ENCODE measurements around the gene CR1L. TPM values are rescaled to one million over a fixed set of nuclear protein-coding genes. Genes with fewer than 3 reads are reported as not detected.

Gene CR1L
- total RNA-seq, 1 experiment from 2014 or later = not detected

DNA sequence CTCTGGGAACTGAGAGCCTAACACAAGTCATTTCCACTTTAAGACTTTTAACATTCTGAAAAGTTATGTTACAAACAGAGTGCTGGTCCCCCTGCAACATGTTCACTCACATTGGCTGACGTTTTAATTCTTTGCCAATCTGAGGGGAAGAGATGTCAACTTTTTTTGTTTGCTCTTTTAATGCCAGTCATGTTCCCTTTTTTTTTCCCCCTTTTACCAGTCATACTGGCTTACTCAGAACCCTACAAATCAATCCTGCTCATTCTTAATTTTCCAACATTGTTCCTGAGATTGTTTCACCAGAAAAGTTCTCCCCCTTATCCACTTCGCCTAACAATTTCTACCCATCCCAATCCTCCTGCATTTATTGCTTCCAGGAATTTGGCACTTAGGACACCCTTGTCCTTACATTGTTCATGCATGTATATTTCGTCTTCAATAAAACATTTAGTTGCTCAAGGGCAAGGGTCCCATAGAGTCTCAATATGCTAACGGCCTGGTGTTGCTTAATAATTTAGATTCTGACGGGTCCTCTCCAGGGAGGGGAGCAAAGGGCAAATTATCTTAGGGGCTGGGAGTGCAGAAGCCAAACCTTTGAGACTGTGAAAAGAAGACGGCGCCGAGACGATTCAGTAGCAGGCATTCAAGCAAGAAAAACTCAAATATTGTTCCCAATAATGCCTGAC lies 624 bp upstream of the CR1L start:
- H3K4me3 ChIP-seq (ENCODE audit: low read length) = peak overlapping the region; percentile 59; the same call in 1 of the 2 replicates

DNA sequence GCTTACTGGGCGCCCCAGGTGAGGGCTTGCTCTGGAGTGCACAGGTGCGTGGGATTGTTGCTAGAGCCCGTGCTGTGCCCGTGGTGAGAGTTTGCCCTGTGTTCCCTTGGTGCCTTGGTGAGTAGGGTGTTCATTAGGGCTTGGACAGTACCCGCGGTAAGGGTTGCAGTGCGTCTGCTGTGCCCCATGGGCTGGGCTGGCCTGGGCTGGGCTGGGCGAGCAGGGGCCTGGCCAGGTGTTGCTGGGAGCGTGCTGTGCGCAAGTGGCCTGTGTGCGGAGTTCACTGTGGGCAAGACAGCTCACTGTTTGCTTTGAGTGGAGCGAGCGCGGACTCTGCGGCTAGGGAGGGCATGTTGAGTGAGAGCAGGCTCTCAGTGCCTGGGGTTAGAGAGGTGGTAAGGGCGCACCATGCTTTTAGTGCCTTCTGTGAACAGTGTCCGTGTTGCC lies 725 bp downstream of the CR1L start:
- DNase-seq = no peak
- H3K9me3 ChIP-seq (ENCODE audit: low read length) = no peaks in the 10 kb centered on the region
- H3K9me2 ChIP-seq (replicated peaks; ENCODE audit: low read length) = no peaks in the 10 kb centered on the region
- BruUV-seq (replicated peaks) = no TSS peak
- no peaks in the 10 kb centered on the region for H3K36me3 ChIP-seq (ENCODE audit: low read depth, low read length)
- intact Hi-C loops (cut with micrococcal nuclease) = no loop called here
- H3K27ac ChIP-seq (ENCODE audit: low read length) = no peak overlapping the region
- no peaks in the 10 kb centered on the region for H3F3A ChIP-seq (ENCODE audit: low read length, unreplicated experiment)
- no peaks in the 10 kb centered on the region for H3K79me2 ChIP-seq (ENCODE audit: low read length)
- POLR2A ChIA-PET (ENCODE audit: unreplicated experiment) = no interaction called here
- H4K20me1 ChIP-seq (ENCODE audit: low read length) = no peaks in the 10 kb centered on the region
- H3K4me1 ChIP-seq (ENCODE audit: insufficient read depth, low read length) = no peaks in the 10 kb centered on the region
- TF ChIP-seq EZH2 (IDR thresholded peaks at IDR 0.05; ENCODE audit: low read length, unreplicated experiment) = no peak
- TF ChIP-seq, protein P1, sequence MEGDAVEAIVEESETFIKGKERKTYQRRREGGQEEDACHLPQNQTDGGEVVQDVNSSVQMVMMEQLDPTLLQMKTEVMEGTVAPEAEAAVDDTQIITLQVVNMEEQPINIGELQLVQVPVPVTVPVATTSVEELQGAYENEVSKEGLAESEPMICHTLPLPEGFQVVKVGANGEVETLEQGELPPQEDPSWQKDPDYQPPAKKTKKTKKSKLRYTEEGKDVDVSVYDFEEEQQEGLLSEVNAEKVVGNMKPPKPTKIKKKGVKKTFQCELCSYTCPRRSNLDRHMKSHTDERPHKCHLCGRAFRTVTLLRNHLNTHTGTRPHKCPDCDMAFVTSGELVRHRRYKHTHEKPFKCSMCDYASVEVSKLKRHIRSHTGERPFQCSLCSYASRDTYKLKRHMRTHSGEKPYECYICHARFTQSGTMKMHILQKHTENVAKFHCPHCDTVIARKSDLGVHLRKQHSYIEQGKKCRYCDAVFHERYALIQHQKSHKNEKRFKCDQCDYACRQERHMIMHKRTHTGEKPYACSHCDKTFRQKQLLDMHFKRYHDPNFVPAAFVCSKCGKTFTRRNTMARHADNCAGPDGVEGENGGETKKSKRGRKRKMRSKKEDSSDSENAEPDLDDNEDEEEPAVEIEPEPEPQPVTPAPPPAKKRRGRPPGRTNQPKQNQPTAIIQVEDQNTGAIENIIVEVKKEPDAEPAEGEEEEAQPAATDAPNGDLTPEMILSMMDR (conservative IDR thresholded peaks at IDR 0.05; ENCODE audit: low read depth, low read length) = no peak
- TF ChIP-seq EZH2phosphoT487 (IDR thresholded peaks at IDR 0.05; ENCODE audit: borderline replicate concordance, low read length) = no peak
- H2AFZ ChIP-seq (ENCODE audit: low read length) = no peak overlapping the region
- H3K27me3 ChIP-seq (ENCODE audit: low read length) = peaks cover 65% of the 10 kb centered on the region
- no peak; the same call in 1 of the 2 replicates for ATAC-seq
- CTCF ChIA-PET = no interaction called here
- H3K9ac ChIP-seq (ENCODE audit: low read length) = no peak overlapping the region
- no peak overlapping the region for H3K4me2 ChIP-seq (ENCODE audit: low read length)
- no peak overlapping the region for H3K4me3 ChIP-seq (ENCODE audit: low read length)

More for the DNA sequence above, 624 bp upstream of the CR1L start:
- Histone ChIP-seq H3F3A (ENCODE audit: low read length, unreplicated experiment) (no peaks in the 10 kb centered on the region), H3K79me2 (ENCODE audit: low read length) (no peaks in the 10 kb centered on the region), H3K27me3 (ENCODE audit: low read length) (peaks cover 65% of the 10 kb centered on the region), H3K36me3 (ENCODE audit: low read depth, low read length) (no peaks in the 10 kb centered on the region), H3K9ac (ENCODE audit: low read length) (no peak overlapping the region), H3K4me2 (ENCODE audit: low read length) (peak overlapping the region; percentile 73), H3K27ac (ENCODE audit: low read length) (no peak overlapping the region), H2AFZ (ENCODE audit: low read length) (peak overlapping the region; percentile 69), H3K4me1 (ENCODE audit: insufficient read depth, low read length) (no peaks in the 10 kb centered on the region), H3K9me2 (replicated peaks; ENCODE audit: low read length) (no peaks in the 10 kb centered on the region), H4K20me1 (ENCODE audit: low read length) (no peaks in the 10 kb centered on the region), H3K9me3 (ENCODE audit: low read length) (no peaks in the 10 kb centered on the region)
- ChIA-PET CTCF (no interaction called here), POLR2A (ENCODE audit: unreplicated experiment) (no interaction called here)
- intact Hi-C loops (cut with micrococcal nuclease) = no loop called here
- no TSS peak for BruUV-seq (replicated peaks)
- TF ChIP-seq, protein P1 (conservative IDR thresholded peaks at IDR 0.05; ENCODE audit: low read depth, low read length) = no peak
- TF ChIP-seq EZH2 (IDR thresholded peaks at IDR 0.05; ENCODE audit: low read length, unreplicated experiment) (no peak), EZH2phosphoT487 (IDR thresholded peaks at IDR 0.05; ENCODE audit: borderline replicate concordance, low read length) (no peak)
- no peak for ATAC-seq
- DNase-seq = no peak

DNA sequence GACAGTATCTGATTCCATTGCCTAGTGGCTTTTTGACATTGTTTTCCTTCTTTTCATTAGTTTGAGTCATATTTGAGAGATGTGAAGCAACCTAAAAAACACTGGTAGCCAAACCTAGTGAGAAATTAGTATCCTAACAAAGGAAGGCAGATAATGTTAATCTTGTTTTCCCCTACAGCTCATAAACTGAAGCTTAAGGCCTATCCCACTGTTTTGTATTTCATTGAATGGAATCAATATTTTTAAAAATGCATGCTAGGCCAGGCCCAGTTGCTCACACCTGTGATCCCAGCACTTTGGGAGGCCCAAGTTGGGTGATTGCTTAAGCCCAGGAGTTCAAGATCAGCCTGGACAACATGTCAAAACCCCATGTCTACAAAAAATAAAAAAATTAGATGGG lies 1.2 kb downstream of the CR1L start:
- no peak for ATAC-seq
- CTCF ChIA-PET = no interaction called here
- intact Hi-C loops (cut with micrococcal nuclease) = no loop called here

More for the DNA sequence above, 1.2 kb downstream of the CR1L start:
- Histone ChIP-seq H3K79me2 (ENCODE audit: low read length) (no peaks in the 10 kb centered on the region), H4K20me1 (ENCODE audit: low read length) (no peaks in the 10 kb centered on the region), H2AFZ (ENCODE audit: low read length) (no peak overlapping the region), H3K27ac (ENCODE audit: low read length) (no peak overlapping the region), H3K9me2 (replicated peaks; ENCODE audit: low read length) (no peaks in the 10 kb centered on the region), H3K36me3 (ENCODE audit: low read depth, low read length) (no peaks in the 10 kb centered on the region), H3K4me1 (ENCODE audit: insufficient read depth, low read length) (no peaks in the 10 kb centered on the region), H3K4me3 (ENCODE audit: low read length) (no peak overlapping the region), H3K9ac (ENCODE audit: low read length) (no peak overlapping the region), H3F3A (ENCODE audit: low read length, unreplicated experiment) (no peaks in the 10 kb centered on the region), H3K27me3 (ENCODE audit: low read length) (peaks cover 65% of the 10 kb centered on the region), H3K4me2 (ENCODE audit: low read length) (no peak overlapping the region), H3K9me3 (ENCODE audit: low read length) (no peaks in the 10 kb centered on the region)
- no TSS peak for BruUV-seq (replicated peaks)
- no peak for DNase-seq
- POLR2A ChIA-PET (ENCODE audit: unreplicated experiment) = no interaction called here
- TF ChIP-seq, protein P1 (conservative IDR thresholded peaks at IDR 0.05; ENCODE audit: low read depth, low read length) = no peak

Measured in PC-3 (cell line).